ENCODE measurements around the gene MRAP.

DNA sequence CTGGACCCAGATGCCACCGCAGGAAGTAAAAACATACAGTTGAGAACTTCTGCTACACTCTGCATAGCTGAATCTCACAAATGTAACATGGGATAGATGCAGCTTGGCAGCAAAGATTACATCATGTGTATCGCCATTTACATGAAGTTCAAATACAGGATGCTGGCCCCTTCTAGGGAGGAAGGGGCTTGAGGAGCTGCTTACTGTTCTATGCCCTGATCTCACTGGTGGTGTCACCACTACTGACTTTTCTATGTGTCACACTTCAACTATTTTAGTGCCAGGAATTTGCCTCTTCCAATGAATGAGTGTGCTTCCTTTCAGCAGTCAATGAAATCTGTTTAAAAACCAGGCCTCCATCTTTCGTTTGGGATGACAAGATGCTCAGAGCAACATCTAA, 31.1 kb downstream of the MRAP start:
- TF ChIP-seq CTCF (conservative IDR thresholded peaks at IDR 0.05; ENCODE audit: low read depth, low read length) (no peak), EZH2 (IDR thresholded peaks at IDR 0.05; ENCODE audit: borderline replicate concordance, low read depth, low read length, poor library complexity, severe bottlenecking) (no peak)

All from A673 (cell line).